ENCODE data around the gene CNTN4. TPM values are rescaled to one million over a fixed set of nuclear protein-coding genes. Genes with fewer than 3 reads are reported as not detected.

CNTN4 gene
- total and polyA plus RNA-seq, 10 donors = 0.20 to 4.3 (median 1.5) TPM

DNA sequence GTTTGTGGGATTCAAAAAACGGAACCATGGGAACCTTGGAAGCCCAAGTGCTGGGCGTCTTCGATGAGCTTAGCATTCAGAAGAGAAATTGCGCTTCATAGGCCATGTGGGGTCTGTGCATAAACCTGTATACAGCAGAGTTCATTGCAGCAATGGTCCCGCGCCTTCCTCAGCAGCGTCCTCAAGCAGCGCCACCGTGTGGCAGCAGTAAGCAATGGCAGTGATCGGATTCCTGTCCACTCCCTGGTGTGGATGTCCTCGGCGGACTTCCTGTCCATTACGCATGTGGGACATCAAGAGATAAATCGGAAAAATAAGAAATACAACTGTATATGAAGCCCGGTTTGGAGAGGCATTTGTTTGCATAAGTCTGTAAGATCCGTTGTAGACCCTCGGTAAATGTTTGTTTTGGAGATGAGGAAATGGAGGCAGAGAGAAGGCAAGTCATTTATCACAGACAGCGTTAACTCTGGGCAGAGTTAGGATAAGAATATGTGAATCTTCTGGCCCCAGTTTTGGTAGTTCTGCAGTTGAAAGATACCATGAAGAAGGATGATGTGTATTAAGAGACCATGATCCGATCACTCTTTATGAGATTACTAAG, 57.7 kb downstream of the CNTN4 start:
- intact Hi-C loops (cut with DNase I; ENCODE audit: low total_unique reads) = no loop called here
- Histone ChIP-seq H3K4me1 (no peaks in the 10 kb centered on the region), H3K27ac (no peak overlapping the region), H3K36me3 (no peaks in the 10 kb centered on the region), H3K9me3 (no peaks in the 10 kb centered on the region), H3K4me3 (no peak overlapping the region), H3K27me3 (replicated peaks in 1 of 7) (no peaks in the 10 kb centered on the region)
- no peak for TF ChIP-seq POLR2A (IDR thresholded peaks at IDR 0.05)
- peak in 4 of 11 experiments; percentile 23 to 48 (median 32) for TF ChIP-seq CTCF (IDR thresholded peaks at IDR 0.05 in 8 of 11, conservative IDR thresholded peaks at IDR 0.05 in 3 of 11)
- WGBS, 5 donors = 51 to 65% (median 60%) methylated on average over 19 of the region's 19 CpGs
- no peak for DNase-seq

GRCh38 chr3:2158828-2159227, 60.2 kb downstream of the CNTN4 start:
- Histone ChIP-seq H3K27me3 (replicated peaks in 1 of 7) (no peaks in the 10 kb centered on the region), H3K27ac (no peak overlapping the region), H3K36me3 (no peaks in the 10 kb centered on the region), H3K9me3 (no peaks in the 10 kb centered on the region), H3K4me1 (no peaks in the 10 kb centered on the region), H3K4me3 (no peak overlapping the region)
- 67 to 77% (median 74%) methylated on average over 3 of the region's 3 CpGs for whole genome bisulfite sequencing, 5 donors
- DNase-seq = no peak
- TF ChIP-seq POLR2A (IDR thresholded peaks at IDR 0.05) = no peak
- no peak for TF ChIP-seq POLR2AphosphoS5 (IDR thresholded peaks at IDR 0.05)
- TF ChIP-seq CTCF (IDR thresholded peaks at IDR 0.05 in 8 of 11, conservative IDR thresholded peaks at IDR 0.05 in 3 of 11) = no peak
- intact Hi-C loops (cut with DNase I; ENCODE audit: low total_unique reads) = no loop called here

GRCh38 chr3:2166552-2166951, 67.9 kb downstream of the CNTN4 start:
- no peak for DNase-seq
- Histone ChIP-seq H3K27ac (no peak overlapping the region), H3K4me1 (no peaks in the 10 kb centered on the region), H3K36me3 (no peaks in the 10 kb centered on the region), H3K9me3 (no peaks in the 10 kb centered on the region), H3K4me3 (no peak overlapping the region), H3K27me3 (replicated peaks in 1 of 7) (no peaks in the 10 kb centered on the region)
- 42 to 49% (median 47%) methylated on average over 3 of the region's 3 CpGs for WGBS, 5 donors
- intact Hi-C loops (cut with DNase I; ENCODE audit: low total_unique reads) = no loop called here
- TF ChIP-seq POLR2A (IDR thresholded peaks at IDR 0.05) (no peak), CTCF (IDR thresholded peaks at IDR 0.05 in 8 of 11, conservative IDR thresholded peaks at IDR 0.05 in 3 of 11) (no peak), POLR2AphosphoS5 (IDR thresholded peaks at IDR 0.05) (no peak)

DNA sequence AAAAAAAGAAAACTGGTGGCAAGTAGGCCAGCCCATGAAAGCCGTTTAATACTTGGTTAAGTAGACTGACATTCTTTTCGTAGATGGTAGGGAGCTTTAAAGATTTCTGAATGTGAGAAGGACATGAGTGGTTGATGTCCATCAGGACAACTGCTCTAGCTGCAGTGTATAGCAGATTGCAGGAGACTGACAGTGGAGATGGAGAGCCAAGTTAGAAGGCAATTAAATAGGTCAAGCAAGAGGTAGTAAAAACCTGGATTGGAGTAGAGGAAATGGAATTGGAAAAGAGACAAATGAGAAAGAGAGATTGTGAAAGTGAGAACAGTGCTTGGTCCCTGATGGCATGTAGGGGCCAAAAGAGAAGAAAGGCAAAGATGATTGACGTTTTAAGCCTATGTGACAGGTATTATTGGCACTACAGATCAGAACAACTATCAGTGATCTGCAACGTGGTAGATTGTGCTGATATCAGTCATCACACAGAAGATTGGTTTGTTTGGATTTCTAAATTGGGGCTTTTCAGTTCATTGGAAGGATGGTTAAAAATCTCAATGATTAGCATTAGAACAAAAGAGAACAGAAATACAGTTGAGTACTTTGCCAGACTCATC, 74.0 kb downstream of the CNTN4 start:
- Histone ChIP-seq H3K9me3 (peaks cover 0 to 18% (median 9%) of the 10 kb centered on the region in 8 donors), H3K27me3 (replicated peaks in 1 of 7) (no peaks in the 10 kb centered on the region), H3K27ac (no peak overlapping the region), H3K4me3 (no peak overlapping the region), H3K4me1 (no peaks in the 10 kb centered on the region), H3K36me3 (no peaks in the 10 kb centered on the region)
- WGBS, 5 donors = 71 to 83% (median 75%) methylated on average over 4 of the region's 4 CpGs
- intact Hi-C loops (cut with DNase I; ENCODE audit: low total_unique reads) = no loop called here
- TF ChIP-seq POLR2AphosphoS5 (IDR thresholded peaks at IDR 0.05) (no peak), POLR2A (IDR thresholded peaks at IDR 0.05) (no peak), CTCF (IDR thresholded peaks at IDR 0.05 in 8 of 11, conservative IDR thresholded peaks at IDR 0.05 in 3 of 11) (no peak)
- DNase-seq = no peak

Data from spleen (tissue), 11 donors.